GM18508 (cell line): ENCODE data around the gene LRRK1.

Experiments
- ATAC-seq: cut with Tn5 transposase; IDR thresholded peaks from one replicate; pipeline ENCODE4 v1.9.1; 2021; ENCODE audit warnings: moderate number of reproducible peaks; ENCODE audit not compliant: insufficient read depth, unreplicated experiment

LRRK1 gene

GRCh38 chr15:100966997-100967396 is 47.8 kb downstream of the LRRK1 start:
- peak; percentile 82 for ATAC-seq

GRCh38 chr15:100968050-100968966 is 49.2 kb downstream of the LRRK1 start:
- peak; percentile 44 for ATAC-seq

GRCh38 chr15:100972975-100973350 is 53.8 kb downstream of the LRRK1 start:
- ATAC-seq = no peak

- no peak for ATAC-seq
Observed at GRCh38 chr15:100973351-100974111, 54.4 kb downstream of the LRRK1 start.

GRCh38 chr15:100975043-100975442 is 55.9 kb downstream of the LRRK1 start:
- ATAC-seq = no peak

- no peak for ATAC-seq
Observed at GRCh38 chr15:100980410-100981046, 61.4 kb downstream of the LRRK1 start.

- no peak for ATAC-seq
Observed at GRCh38 chr15:100981086-100981485, 61.9 kb downstream of the LRRK1 start.

GRCh38 chr15:100983221-100983620 is 64.1 kb downstream of the LRRK1 start:
- ATAC-seq = no peak

- ATAC-seq = no peak
Observed at GRCh38 chr15:100985401-100985800, 66.2 kb downstream of the LRRK1 start.

GRCh38 chr15:100986158-100986896 is 67.2 kb downstream of the LRRK1 start:
- no peak for ATAC-seq

- no peak for ATAC-seq
Observed at GRCh38 chr15:100987143-100987542, 68.0 kb downstream of the LRRK1 start.

- ATAC-seq = no peak
Observed at GRCh38 chr15:100988297-100988696, 69.1 kb downstream of the LRRK1 start.

- ATAC-seq = no peak
Observed at GRCh38 chr15:100988857-100989256, 69.7 kb downstream of the LRRK1 start.

- no peak for ATAC-seq
Observed at GRCh38 chr15:100994597-100995446, 75.7 kb downstream of the LRRK1 start.

GRCh38 chr15:100995471-100996430 is 76.6 kb downstream of the LRRK1 start:
- ATAC-seq = no peak

GRCh38 chr15:100997442-100997841 is 78.3 kb downstream of the LRRK1 start:
- ATAC-seq = no peak

GRCh38 chr15:100998630-100999029 is 79.5 kb downstream of the LRRK1 start:
- no peak for ATAC-seq

- no peak for ATAC-seq
Observed at GRCh38 chr15:100999369-100999768, 80.2 kb downstream of the LRRK1 start.
